ENCODE results near the gene EXOSC6. TPM values are rescaled to one million over a fixed set of nuclear protein-coding genes. Genes with fewer than 3 reads are reported as not detected.
A peak's percentile ranks its signal among the peaks of the same experiment; 100 is the strongest.
"Not testable (repeated sequence)": the region's sequence is repeated elsewhere in the genome, so short reads cannot be mapped to it uniquely, and the experiment has no call there.

EXOSC6 gene
- total RNA-seq, 4 donors from 2014 or later = 15.3 to 33.2 (median 17.2) TPM

DNA sequence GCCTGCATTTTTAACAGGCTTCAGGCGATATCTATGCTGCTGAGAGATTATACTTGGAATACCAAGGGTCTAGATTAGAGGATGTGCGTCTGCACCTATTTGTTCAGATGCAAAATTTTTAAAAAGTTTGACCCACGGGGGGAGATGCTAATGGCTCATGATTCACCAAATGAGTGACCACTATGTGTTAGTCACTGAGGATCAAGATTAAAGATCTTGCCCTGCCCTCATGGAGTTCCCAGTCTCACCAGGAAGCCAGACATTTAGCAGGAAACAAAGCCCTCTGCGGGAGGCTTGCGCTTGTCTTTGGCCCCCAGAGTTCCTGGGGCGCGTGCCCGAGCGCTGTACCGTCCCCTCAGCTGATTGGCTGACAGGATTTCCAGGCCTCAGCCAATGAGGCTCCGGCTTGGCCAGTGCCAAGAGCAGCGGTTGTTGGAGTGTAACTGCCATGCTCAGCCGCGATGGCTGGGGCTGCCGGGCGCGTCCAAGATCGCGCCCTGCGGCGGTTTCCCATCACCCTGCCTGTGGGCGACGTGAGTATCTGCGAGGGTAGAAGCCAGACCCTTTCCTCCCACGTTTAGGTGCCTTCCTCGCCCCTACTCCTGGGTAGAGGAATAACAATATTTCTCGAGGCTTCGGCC, 42.8 kb upstream of the EXOSC6 start:
- TF ChIP-seq, protein P1, sequence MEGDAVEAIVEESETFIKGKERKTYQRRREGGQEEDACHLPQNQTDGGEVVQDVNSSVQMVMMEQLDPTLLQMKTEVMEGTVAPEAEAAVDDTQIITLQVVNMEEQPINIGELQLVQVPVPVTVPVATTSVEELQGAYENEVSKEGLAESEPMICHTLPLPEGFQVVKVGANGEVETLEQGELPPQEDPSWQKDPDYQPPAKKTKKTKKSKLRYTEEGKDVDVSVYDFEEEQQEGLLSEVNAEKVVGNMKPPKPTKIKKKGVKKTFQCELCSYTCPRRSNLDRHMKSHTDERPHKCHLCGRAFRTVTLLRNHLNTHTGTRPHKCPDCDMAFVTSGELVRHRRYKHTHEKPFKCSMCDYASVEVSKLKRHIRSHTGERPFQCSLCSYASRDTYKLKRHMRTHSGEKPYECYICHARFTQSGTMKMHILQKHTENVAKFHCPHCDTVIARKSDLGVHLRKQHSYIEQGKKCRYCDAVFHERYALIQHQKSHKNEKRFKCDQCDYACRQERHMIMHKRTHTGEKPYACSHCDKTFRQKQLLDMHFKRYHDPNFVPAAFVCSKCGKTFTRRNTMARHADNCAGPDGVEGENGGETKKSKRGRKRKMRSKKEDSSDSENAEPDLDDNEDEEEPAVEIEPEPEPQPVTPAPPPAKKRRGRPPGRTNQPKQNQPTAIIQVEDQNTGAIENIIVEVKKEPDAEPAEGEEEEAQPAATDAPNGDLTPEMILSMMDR (IDR thresholded peaks at IDR 0.05 in 4 of 5, conservative IDR thresholded peaks at IDR 0.05 in 1 of 5) = no peak
- TF ChIP-seq POLR2A (IDR thresholded peaks at IDR 0.05) = no peak
- ATAC-seq (no peak), DNase-seq (no peak)
- in situ Hi-C loops (cut with MboI; ENCODE audit: low sequenced_read_pairs in 4 of 4) (loop anchor here in 1 of 4 donors (10.0 kb wide), 1 partner anchor 50 kb away; the partner anchor contains the start of gene DDX19A), intact Hi-C loops (cut with DNase I; ENCODE audit: low total_unique reads) (no loop called here)
- no peak overlapping the region for H3K27ac ChIP-seq
- no peaks in the 10 kb centered on the region for H3K36me3 ChIP-seq
- peaks cover 0 to 5% of the 10 kb centered on the region in 2 donors for H3K4me1 ChIP-seq
- H3K9me3 ChIP-seq = no peaks in the 10 kb centered on the region
- no peaks in the 10 kb centered on the region for H3K27me3 ChIP-seq
- H3K4me3 ChIP-seq = no peak overlapping the region

DNA sequence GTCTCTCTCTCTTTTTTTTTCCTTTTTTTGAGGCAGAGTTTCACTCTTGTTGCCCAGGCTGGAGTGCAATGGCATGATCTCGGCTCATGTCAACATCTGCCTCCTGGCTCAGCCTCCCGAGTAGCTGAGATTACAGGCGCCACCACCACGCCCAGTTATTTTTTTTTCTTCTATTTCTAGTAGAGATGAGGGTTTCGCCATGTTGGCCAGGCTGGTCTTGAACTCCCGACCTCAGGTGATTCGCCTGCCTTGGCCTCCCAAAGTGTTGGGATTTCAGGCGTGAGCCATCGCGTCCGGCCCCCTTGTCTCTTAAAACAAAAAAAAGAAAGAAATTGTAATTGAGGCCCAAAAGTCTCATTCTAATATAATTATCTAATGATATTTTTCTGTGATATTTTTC, 40.4 kb upstream of the EXOSC6 start:
- ATAC-seq; H3K4me1 ChIP-seq; H3K9me3 ChIP-seq; H3K27ac ChIP-seq; H3K4me3 ChIP-seq; DNase-seq; H3K36me3 ChIP-seq; intact Hi-C loops (cut with DNase I; ENCODE audit: low total_unique reads); H3K27me3 ChIP-seq: not testable (repeated sequence)
- in situ Hi-C loops (cut with MboI; ENCODE audit: low sequenced_read_pairs in 4 of 4) = loop anchor here in 1 of 4 donors (10.0 kb wide), 1 partner anchor 53 kb away; the partner anchor contains the start of gene DDX19A

DNA sequence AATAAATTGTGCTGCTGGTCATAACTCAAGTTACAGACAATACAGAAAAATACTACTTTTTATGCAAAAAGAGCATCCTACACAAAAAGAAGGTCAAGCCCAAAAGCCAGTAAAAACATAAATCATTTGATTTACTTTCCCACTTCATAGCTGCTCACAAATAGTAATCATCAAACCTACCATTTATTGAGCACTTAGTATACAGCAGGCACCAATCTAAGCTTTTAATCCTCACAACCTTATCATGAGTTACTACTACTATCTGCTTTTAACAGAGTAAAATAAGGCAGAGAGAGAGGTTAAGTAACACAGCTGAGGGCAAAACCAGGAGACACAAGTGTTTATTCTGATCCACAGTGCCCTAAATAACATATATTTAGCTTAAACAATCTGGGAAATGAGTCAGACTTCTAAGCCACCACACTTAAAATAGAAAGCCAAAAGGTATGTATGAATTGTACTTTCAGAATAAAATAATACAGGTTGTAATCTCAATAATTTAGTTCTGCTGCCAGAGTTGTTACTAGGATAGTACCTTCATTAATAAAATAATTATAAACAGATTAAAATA, 39.3 kb upstream of the EXOSC6 start:
- in situ Hi-C loops (cut with MboI; ENCODE audit: low sequenced_read_pairs in 4 of 4) (loop anchor here in 1 of 4 donors (10.0 kb wide), 1 partner anchor 54 kb away; the partner anchor contains the start of gene DDX19A), intact Hi-C loops (cut with DNase I; ENCODE audit: low total_unique reads) (no loop called here)
- no peak for DNase-seq
- no peak for ATAC-seq
- peaks cover 5% of the 10 kb centered on the region in 2 donors for H3K4me1 ChIP-seq
- no peaks in the 10 kb centered on the region for H3K27me3 ChIP-seq
- H3K4me3 ChIP-seq = no peak overlapping the region
- H3K27ac ChIP-seq = peak overlapping the region in 1 of 4 donors; percentile 2
- no peaks in the 10 kb centered on the region for H3K36me3 ChIP-seq
- TF ChIP-seq, protein P1 (IDR thresholded peaks at IDR 0.05 in 4 of 5, conservative IDR thresholded peaks at IDR 0.05 in 1 of 5) = no peak
- TF ChIP-seq POLR2A (IDR thresholded peaks at IDR 0.05) = no peak
- H3K9me3 ChIP-seq = no peaks in the 10 kb centered on the region

DNA sequence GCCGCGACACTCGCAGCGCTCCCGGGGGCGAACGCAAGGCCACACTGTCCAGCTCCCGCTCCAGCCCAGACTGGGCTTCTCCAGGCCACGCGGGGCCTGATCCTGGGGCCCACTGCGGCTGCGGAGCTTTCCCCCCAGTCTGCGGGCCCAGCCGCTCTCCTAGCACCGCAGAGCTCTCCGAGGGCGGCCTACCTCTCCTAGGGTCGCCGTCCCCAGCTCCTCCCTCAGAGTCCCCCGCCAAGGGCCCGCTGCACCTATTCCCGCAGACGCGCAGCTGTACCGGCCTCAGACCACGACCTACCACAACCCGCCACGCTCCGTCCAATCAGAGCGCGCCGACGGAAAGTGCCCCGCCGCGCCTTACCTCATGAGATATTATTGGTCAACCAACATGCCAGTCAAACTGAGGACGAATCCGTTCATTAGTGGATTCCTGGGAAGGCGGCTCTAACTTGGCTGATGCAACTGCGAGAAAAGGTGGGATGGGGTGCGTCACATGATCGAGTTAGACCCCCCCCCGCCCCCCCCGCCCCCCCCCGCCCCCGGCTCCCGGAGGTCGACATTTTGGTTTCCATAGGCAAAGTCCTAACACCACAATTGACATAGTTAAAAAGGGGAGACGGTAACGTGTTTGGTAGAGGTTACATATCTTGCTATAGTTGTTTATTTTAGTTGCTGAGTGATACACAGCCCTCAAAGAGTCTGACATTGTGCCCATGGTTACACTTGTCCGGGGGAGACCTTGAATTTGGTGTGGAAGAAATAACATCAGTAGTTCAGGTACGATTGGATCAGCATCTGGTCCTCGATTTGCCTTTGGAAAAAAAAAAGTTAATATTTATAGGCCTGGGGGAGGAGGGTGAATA, 37.7 kb upstream of the EXOSC6 start, which contains the start of gene AARS1:
AARS1 (minus strand) TSS at position 278 of the 866 bp plus-strand sequence. CDS start 6,743 bp downstream, outside the sequence.
- no peaks in the 10 kb centered on the region for H3K27me3 ChIP-seq
- ATAC-seq = peak; percentile 99
- no peaks in the 10 kb centered on the region for H3K36me3 ChIP-seq
- in situ Hi-C loops (cut with MboI; ENCODE audit: low sequenced_read_pairs in 4 of 4) (loop anchor here in 1 of 4 donors (10.0 kb wide), 1 partner anchor 55 kb away; the partner anchor contains the start of gene DDX19A), intact Hi-C loops (cut with DNase I; ENCODE audit: low total_unique reads) (loop anchor here (2.0 kb wide), 1 partner anchor 39 kb away; the partner anchor contains the start of gene EXOSC6)
- peak within 1 kb of the TSS; percentile 69 to 82 (median 78) for H3K4me3 ChIP-seq
- peaks cover 5% of the 10 kb centered on the region in 2 donors for H3K4me1 ChIP-seq
- H3K9me3 ChIP-seq = no peaks in the 10 kb centered on the region
- H3K27ac ChIP-seq = peak within 1 kb of the TSS; percentile 88 to 92 (median 90)
- TF ChIP-seq, protein P1 (IDR thresholded peaks at IDR 0.05 in 4 of 5, conservative IDR thresholded peaks at IDR 0.05 in 1 of 5) = peak in 1 of 5 experiments; percentile 8
- TF ChIP-seq POLR2A (IDR thresholded peaks at IDR 0.05) = peak; percentile 92 to 93
- peak; percentile 97 to 98 for DNase-seq

DNA sequence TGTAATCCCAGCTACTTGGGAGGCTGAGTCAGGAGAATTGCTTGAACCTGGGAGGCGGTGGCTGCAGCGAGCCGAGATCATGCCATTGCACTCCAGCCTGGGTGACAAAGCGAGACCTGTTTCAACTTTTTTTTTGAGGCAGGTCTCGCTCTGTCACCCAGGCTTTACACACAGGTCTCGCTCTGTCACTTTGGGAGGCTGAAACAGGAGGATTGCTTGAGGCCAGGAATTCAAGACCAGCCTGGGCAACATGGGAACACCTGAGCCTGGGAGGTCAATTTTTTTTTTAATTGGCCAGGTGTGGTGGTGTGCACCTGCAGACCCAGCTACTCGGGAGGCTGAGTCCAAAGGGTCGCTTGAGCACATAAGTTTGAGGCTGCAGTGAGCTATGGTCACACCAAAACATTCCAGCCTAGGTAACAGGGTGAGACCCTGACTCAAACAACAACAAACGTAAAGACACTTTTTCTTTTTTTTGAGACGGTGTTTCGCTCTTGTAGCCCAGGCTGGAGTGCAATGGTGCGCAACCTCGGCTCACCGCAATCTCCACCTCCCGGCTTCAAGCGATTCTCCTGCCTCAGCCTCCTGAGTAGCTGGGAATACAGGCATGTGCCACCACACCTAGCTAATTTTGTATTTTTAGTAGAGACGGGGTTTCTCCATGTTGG, 35.7 kb upstream of the EXOSC6 start:
- H3K4me3 ChIP-seq; in situ Hi-C loops (cut with MboI; ENCODE audit: low sequenced_read_pairs in 4 of 4); H3K9me3 ChIP-seq; H3K4me1 ChIP-seq; H3K27me3 ChIP-seq; intact Hi-C loops (cut with DNase I; ENCODE audit: low total_unique reads); ATAC-seq; DNase-seq: not testable (repeated sequence)
- Histone ChIP-seq H3K36me3 (peaks cover 0 to 15% of the 10 kb centered on the region in 2 donors), H3K27ac (peak overlapping the region in 1 of 4 donors; percentile 91)

All from gastrocnemius medialis (tissue), 4 donors.